B cell (primary cell): ENCODE measurements around the gene NDRG2. TPM values are rescaled to one million over a fixed set of nuclear protein-coding genes. Genes with fewer than 3 reads are reported as not detected.

Experiments
- ATAC-seq: fragments of 200-7000 bp; cut with Tn5 transposase; one replicate; pipeline ENCODE4 v1.10.0; 2021; ENCODE audit warnings: low read depth, mild to moderate bottlenecking, moderate number of reproducible peaks, moderate library complexity
- CTCF ChIA-PET: fragments of 350-600 bp; sonication (Branson Sonifier 250); formaldehyde crosslinking; loops from one replicate; lab custom pipeline; 2021; ENCODE audit warnings: antibody characterized with exemption, inconsistent platforms; lab: Charles Lee
- POLR2A ChIA-PET: fragments of 350-600 bp; sonication (Branson Sonifier 250); formaldehyde crosslinking; loops from one replicate; lab custom pipeline; 2021; ENCODE audit warnings: antibody characterized with exemption; lab: Charles Lee
- DNase-seq: peaks from one replicate; pipeline ENCODE4 v3.0.0; 2013
- H2AFZ ChIP-seq: 2 replicates; pipeline ENCODE4 v1.6.1; 2012; ENCODE audit warnings: mild to moderate bottlenecking, low read depth, low read length; ENCODE audit not compliant: insufficient read depth, poor library complexity, severe bottlenecking
- H3K27ac ChIP-seq, 2 donors: 1 replicate in 1 of 2; 2 replicates in 1 of 2; pipeline ENCODE4 v1.5.1; 2012 to 2013; ENCODE audit warnings: low read length in 2 of 2, mild to moderate bottlenecking in 2 of 2, moderate library complexity in 1 of 2
- H3K27me3 ChIP-seq, 4 experiments: fragments of 200-600 bp in 1 of 4; sonication (generic) in 1 of 4; replicated peaks in 1 of 4; 1 replicate in 2 of 4; 2 replicates in 2 of 4; pipeline versions ENCODE4 v1.6.1 to v1.7.0; 2013 to 2016; ENCODE audit warnings: low read length in 3 of 4, mild to moderate bottlenecking in 2 of 4, mixed read lengths in 1 of 4, moderate library complexity in 1 of 4; ENCODE audit not compliant: insufficient read depth in 4 of 4, control insufficient read depth in 3 of 4; ENCODE audit errors: control extremely low read depth in 1 of 4
- H3K36me3 ChIP-seq, 2 experiments: replicated peaks in 1 of 2; 1 replicate in 1 of 2; 2 replicates in 1 of 2; pipeline versions ENCODE4 v1.6.1 to v1.7.1; 2013; ENCODE audit warnings: low read length in 1 of 2; ENCODE audit not compliant: insufficient read depth in 2 of 2, control insufficient read depth in 1 of 2; ENCODE audit errors: control extremely low read depth in 1 of 2, extremely low read depth in 1 of 2
- H3K4me1 ChIP-seq, 2 donors: fragments of 200-600 bp in 1 of 2; sonication (generic) in 1 of 2; 1 replicate in 1 of 2; 2 replicates in 1 of 2; pipeline versions ENCODE4 v1.5.1 to v1.6.1; 2013 to 2017; ENCODE audit warnings: low read length in 2 of 2; ENCODE audit not compliant: control insufficient read depth in 2 of 2, insufficient read depth in 2 of 2
- H3K4me2 ChIP-seq: replicated peaks from 2 replicates; pipeline ENCODE3; 2012; ENCODE audit warnings: mild to moderate bottlenecking, low read depth, low read length; ENCODE audit not compliant: poor library complexity, severe bottlenecking
- H3K4me3 ChIP-seq, 5 experiments: fragments of 200-600 bp in 1 of 5; sonication (generic) in 1 of 5; 1 replicate in 3 of 5; 2 replicates in 2 of 5; pipeline versions ENCODE4 v1.5.1 to v1.7.0; 2011 to 2016; ENCODE audit warnings: low read length in 4 of 5, mild to moderate bottlenecking in 4 of 5, low read depth in 2 of 5, control low read depth in 1 of 5, moderate library complexity in 1 of 5; ENCODE audit not compliant: insufficient read depth in 1 of 5; ENCODE audit errors: control extremely low read depth in 1 of 5, extremely low read depth in 1 of 5
- H3K79me2 ChIP-seq: fragments of 200-600 bp; sonication (generic); one replicate; pipeline ENCODE4 v1.6.0; 2016; ENCODE audit warnings: low read length; ENCODE audit not compliant: control insufficient read depth, insufficient read depth
- H3K9ac ChIP-seq: fragments of 200-600 bp; sonication (generic); 2 replicates; pipeline ENCODE4 v1.6.1; 2017; ENCODE audit warnings: mild to moderate bottlenecking, low read length, moderate library complexity
- H3K9me3 ChIP-seq, 3 donors: one replicate each; pipeline versions ENCODE4 v1.6.1 to v1.7.1; 2013; ENCODE audit warnings: low read length in 2 of 3; ENCODE audit not compliant: control insufficient read depth in 2 of 3, insufficient read depth in 1 of 3; ENCODE audit errors: control extremely low read depth in 1 of 3
- H4K20me1 ChIP-seq: 2 replicates; pipeline ENCODE4 v1.6.0; 2012; ENCODE audit warnings: mild to moderate bottlenecking, low read length; ENCODE audit not compliant: insufficient read depth, control insufficient read depth, poor library complexity, severe bottlenecking
- H3K27ac Mint-ChIP-seq: one replicate; pipeline ENCODE4 v1.8.0; 2021; ENCODE audit warnings: mixed read lengths
- H3K27me3 Mint-ChIP-seq: one replicate; pipeline ENCODE4 v1.8.0; 2021; ENCODE audit warnings: mixed read lengths
- H3K4me1 Mint-ChIP-seq: one replicate; pipeline ENCODE4 v1.8.0; 2021; ENCODE audit warnings: mixed read lengths
- H3K4me3 Mint-ChIP-seq: one replicate; pipeline ENCODE4 v1.8.0; 2021; ENCODE audit warnings: mixed read lengths
- H3K9me3 Mint-ChIP-seq: one replicate; pipeline ENCODE4 v1.8.0; 2022; ENCODE audit warnings: mixed read lengths; ENCODE audit not compliant: insufficient read depth
- CTCF ChIP-seq: fragments of 200-600 bp; IDR thresholded peaks from one replicate; pipeline ENCODE4 v1.8.0; 2022; ENCODE audit warnings: antibody characterized with exemption, mild to moderate bottlenecking
- EZH2 ChIP-seq: IDR thresholded peaks from 2 replicates; pipeline ENCODE4 v1.6.1; 2012; ENCODE audit warnings: borderline replicate concordance, low read depth, mild to moderate bottlenecking, moderate library complexity, low read length; ENCODE audit not compliant: insufficient read depth, poor library complexity, severe bottlenecking
- WGBS: methylation state at CpG from one replicate; pipeline ENCODE4 v1.1.5; 2013; ENCODE audit warnings: missing lambda C conversion rate; ENCODE audit not compliant: insufficient coverage; 5-methylcytosine and 5-hydroxymethylcytosine counted together
- intact Hi-C: fragments of 100-400 bp; cut with micrococcal nuclease; formaldehyde crosslinking; loops from one replicate; pipeline ENCODE4 v1.10.0; 2022
- polyA plus RNA-seq: library from polyadenylated mRNA; depleted of rRNA; stranded (reverse); fragments of >200 nt; gene quantifications from 2 replicates; pipeline ENCODE4 v1.2.3, GENCODE V29; 2012
- total RNA-seq, 2 donors: library from RNA; stranded (reverse); fragments of 120-200 nt in 1 of 2; gene quantifications; 1 replicate in 1 of 2; 2 replicates in 1 of 2; pipeline versions ENCODE4 v1.2.3 to v1.2.4, GENCODE V29; 2013 to 2022

The NDRG2 gene
- total and polyA plus RNA-seq, 2 donors (not counting 1 experiment from before 2014, with no cell fraction given) = 9.5 to 11.8 TPM

GRCh38 chr14:21025371-21026273 is 761 bp upstream of the NDRG2 start:
- peaks cover 0 to 30% (median 8%) of the 10 kb centered on the region in 4 experiments for H3K27me3 ChIP-seq
- ChIA-PET CTCF (interaction anchor here (0.6 to 3.2 kb wide), 5 partner anchors 10 to 79 kb away, joined by 3 to 21 read pairs (median 3); no protein-coding TSS in a partner anchor), POLR2A (no interaction called here)
- Mint-ChIP-seq H3K9me3 (no peaks in the 10 kb centered on the region), H3K4me3 (peak overlapping the region; percentile 93), H3K27ac (peak overlapping the region; percentile 61), H3K27me3 (peaks cover 16% of the 10 kb centered on the region), H3K4me1 (peaks cover 19% of the 10 kb centered on the region)
- no peaks in the 10 kb centered on the region for H3K79me2 ChIP-seq
- H3K36me3 ChIP-seq = no peaks in the 10 kb centered on the region
- peak overlapping the region; percentile 78 for H3K9ac ChIP-seq
- H3K9me3 ChIP-seq = no peaks in the 10 kb centered on the region
- intact Hi-C loops = loop anchor here (2.0 kb wide), 3 partner anchors 45 to 79 kb away; partner anchors contain the start of gene ARHGEF40
- ATAC-seq = peak; percentile 28
- WGBS = 8% methylated on average over 31 of the region's 58 CpGs
- H3K4me2 ChIP-seq = peak overlapping the region; percentile 99
- peak overlapping the region; percentile 97 for H2AFZ ChIP-seq
- H3K27ac ChIP-seq = no peak overlapping the region
- H3K4me1 ChIP-seq = peaks cover 12 to 23% of the 10 kb centered on the region in 2 donors
- DNase-seq = peak; percentile 18
- TF ChIP-seq EZH2 (no peak), CTCF (no peak)
- no peaks in the 10 kb centered on the region for H4K20me1 ChIP-seq
- H3K4me3 ChIP-seq = peak overlapping the region; percentile 15 to 86 (median 75)
